Measurements from ENCODE around the gene SCG3. TPM values are rescaled to one million over a fixed set of nuclear protein-coding genes. Genes with fewer than 3 reads are reported as not detected.
A peak's percentile ranks its signal among the peaks of the same experiment; 100 is the strongest.

The SCG3 gene
- total RNA-seq, 1 donor from 2014 or later: not detected

- TF ChIP-seq CTCF (conservative IDR thresholded peaks at IDR 0.05; ENCODE audit: low read depth, low read length): no peak
- no peak for DNase-seq (ENCODE audit: low read depth)
Measured at GRCh38 chr15:51756482-51756881, 75.2 kb downstream of the SCG3 start.

GRCh38 chr15:51757450-51757849, 76.1 kb downstream of the SCG3 start:
- no peak overlapping the region for H3K4me3 ChIP-seq (ENCODE audit: low read depth, low read length)
- TF ChIP-seq CTCF (conservative IDR thresholded peaks at IDR 0.05; ENCODE audit: low read depth, low read length): no peak
- no peak for DNase-seq (ENCODE audit: low read depth)

More at GRCh38 chr15:51756482-51756881, 75.2 kb downstream of the SCG3 start:
- no peak overlapping the region for H3K4me3 ChIP-seq (ENCODE audit: low read depth, low read length)

- no peak for DNase-seq (ENCODE audit: low read depth)
- no peak overlapping the region for H3K4me3 ChIP-seq (ENCODE audit: low read depth, low read length)
- TF ChIP-seq CTCF (conservative IDR thresholded peaks at IDR 0.05; ENCODE audit: low read depth, low read length): no peak
Measured at GRCh38 chr15:51758645-51759044, 77.3 kb downstream of the SCG3 start.

- peak; percentile 29 for TF ChIP-seq CTCF (conservative IDR thresholded peaks at IDR 0.05; ENCODE audit: low read depth, low read length)
- no peak for DNase-seq (ENCODE audit: low read depth)
- no peak overlapping the region for H3K4me3 ChIP-seq (ENCODE audit: low read depth, low read length)
Measured at GRCh38 chr15:51759557-51760070, 78.3 kb downstream of the SCG3 start.

- no peak overlapping the region for H3K4me3 ChIP-seq (ENCODE audit: low read depth, low read length)
- DNase-seq (ENCODE audit: low read depth): no peak
- TF ChIP-seq CTCF (conservative IDR thresholded peaks at IDR 0.05; ENCODE audit: low read depth, low read length): no peak
Measured at GRCh38 chr15:51760805-51761204, 79.5 kb downstream of the SCG3 start.

- no peak for TF ChIP-seq CTCF (conservative IDR thresholded peaks at IDR 0.05; ENCODE audit: low read depth, low read length)
- DNase-seq (ENCODE audit: low read depth): no peak
- H3K4me3 ChIP-seq (ENCODE audit: low read depth, low read length): no peak overlapping the region
Measured at GRCh38 chr15:51765751-51766150, 84.4 kb downstream of the SCG3 start.

GRCh38 chr15:51766341-51766740, 85.0 kb downstream of the SCG3 start:
- no peak for TF ChIP-seq CTCF (conservative IDR thresholded peaks at IDR 0.05; ENCODE audit: low read depth, low read length)
- no peak overlapping the region for H3K4me3 ChIP-seq (ENCODE audit: low read depth, low read length)
- DNase-seq (ENCODE audit: low read depth): no peak

Measured in epithelial cell of proximal tubule (primary cell).